Body of pancreas (tissue), 4 donors: Measurements from ENCODE around the gene NREP. TPM values are rescaled to one million over a fixed set of nuclear protein-coding genes. Genes with fewer than 3 reads are reported as not detected.

ENCODE experiments used
- ATAC-seq: fragments of 150-250 bp; one replicate; pipeline ENCODE4 v1.9.1; 2016
- DNase-seq, 4 donors: peaks; one replicate each; pipeline ENCODE4 v3.0.0-alpha.2; 2019
- H3K27ac ChIP-seq, 4 donors: fragments of 200-600 bp; sonication (generic); 1 replicate in 3 of 4; 2 replicates in 1 of 4; pipeline versions ENCODE4 v1.5.1 to v1.6.1; 2016 to 2019; ENCODE audit warnings: mild to moderate bottlenecking in 1 of 4, mixed read lengths in 1 of 4, moderate library complexity in 1 of 4
- H3K27me3 ChIP-seq, 2 donors: fragments of 200-600 bp; sonication (generic); one replicate each; pipeline ENCODE4 v1.6.0; 2016; ENCODE audit warnings: mild to moderate bottlenecking in 1 of 2
- H3K36me3 ChIP-seq, 2 donors: fragments of 200-600 bp; sonication (generic); replicated peaks in 1 of 2; 2 replicates each; pipeline ENCODE4 v1.5.1; 2016; ENCODE audit warnings: low read depth in 2 of 2; ENCODE audit not compliant: insufficient read depth in 1 of 2
- H3K4me1 ChIP-seq: fragments of 200-600 bp; sonication (generic); one replicate; pipeline ENCODE4 v1.6.0; 2016
- H3K4me3 ChIP-seq, 2 donors: fragments of 200-600 bp; sonication (generic); 1 replicate in 1 of 2; 2 replicates in 1 of 2; pipeline ENCODE4 v1.5.1; 2016 to 2019
- H3K9me3 ChIP-seq, 3 donors: fragments of 200-600 bp; sonication (generic); 1 replicate in 2 of 3; 2 replicates in 1 of 3; pipeline ENCODE4 v1.5.1; 2016
- CTCF ChIP-seq, 7 experiments: fragments of 450-650 bp in 4 of 7; fragments of 200-600 bp in 3 of 7; sonication (generic) in 3 of 7; IDR thresholded peaks; one replicate each; pipeline ENCODE4 v1.5.1; 2016 to 2019; ENCODE audit warnings: antibody characterized with exemption in 7 of 7
- POLR2A ChIP-seq, 3 donors: fragments of 450-650 bp; IDR thresholded peaks; one replicate each; pipeline ENCODE4 v1.6.1; 2016; ENCODE audit warnings: antibody characterized with exemption in 3 of 3, mild to moderate bottlenecking in 2 of 3
- WGBS, 2 donors: methylation state at CpG; one replicate each; pipeline ENCODE4 v1.1.5; 2017; 5-methylcytosine and 5-hydroxymethylcytosine counted together
- intact Hi-C: fragments of 100-400 bp; cut with DNase I; formaldehyde crosslinking; loops from one replicate; pipeline ENCODE4 v1.15.1; 2023
- total RNA-seq, 2 donors: library from RNA; depleted of rRNA; stranded (reverse); fragments of >200 nt; gene quantifications; one replicate each; pipeline ENCODE4 v1.1.0, GENCODE V29; 2016

Gene NREP
- total RNA-seq, 2 donors from 2014 or later: 4.4 to 5.3 TPM

DNA sequence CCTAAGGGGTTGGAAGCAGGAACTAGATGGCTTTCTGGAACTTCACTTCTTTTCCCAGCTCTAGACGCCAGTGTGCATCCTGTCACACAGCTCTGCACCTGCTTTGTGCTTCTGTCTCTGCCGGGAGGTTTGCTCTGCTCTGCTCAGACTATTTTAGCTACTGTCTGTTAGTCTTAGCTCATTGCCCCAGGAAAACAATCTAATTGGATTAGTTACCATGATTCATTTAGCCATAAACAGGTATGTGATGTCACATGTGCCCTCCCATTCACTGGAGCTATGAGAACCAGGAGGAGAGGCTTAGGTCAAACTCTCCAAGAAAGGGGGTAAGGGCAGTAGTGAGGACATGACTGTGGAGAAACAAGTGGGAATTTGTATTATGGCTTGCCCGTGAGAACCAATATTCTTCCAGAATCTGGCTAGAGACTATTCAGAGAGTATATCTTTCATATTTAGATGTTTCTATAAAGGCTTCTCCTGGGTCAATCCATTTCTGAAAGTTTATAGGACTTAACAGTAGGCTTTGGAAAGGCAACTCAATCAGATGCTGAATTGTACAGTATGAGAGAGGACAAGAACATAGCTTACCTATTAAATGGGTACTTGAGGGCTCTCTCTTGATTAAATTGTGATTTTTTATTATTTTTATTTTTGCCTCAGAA is 22.4 kb upstream of the NREP start:
- ATAC-seq: no peak
- Histone ChIP-seq H3K9me3 (no peaks in the 10 kb centered on the region), H3K27ac (no peak overlapping the region), H3K4me1 (no peaks in the 10 kb centered on the region), H3K27me3 (no peaks in the 10 kb centered on the region), H3K4me3 (no peak overlapping the region), H3K36me3 (no peaks in the 10 kb centered on the region)
- WGBS, 2 donors: 72 to 83% methylated on average over 3 of the region's 3 CpGs
- TF ChIP-seq POLR2A (IDR thresholded peaks at IDR 0.05): no peak
- intact Hi-C loops: no loop called here
- no peak for DNase-seq

DNA sequence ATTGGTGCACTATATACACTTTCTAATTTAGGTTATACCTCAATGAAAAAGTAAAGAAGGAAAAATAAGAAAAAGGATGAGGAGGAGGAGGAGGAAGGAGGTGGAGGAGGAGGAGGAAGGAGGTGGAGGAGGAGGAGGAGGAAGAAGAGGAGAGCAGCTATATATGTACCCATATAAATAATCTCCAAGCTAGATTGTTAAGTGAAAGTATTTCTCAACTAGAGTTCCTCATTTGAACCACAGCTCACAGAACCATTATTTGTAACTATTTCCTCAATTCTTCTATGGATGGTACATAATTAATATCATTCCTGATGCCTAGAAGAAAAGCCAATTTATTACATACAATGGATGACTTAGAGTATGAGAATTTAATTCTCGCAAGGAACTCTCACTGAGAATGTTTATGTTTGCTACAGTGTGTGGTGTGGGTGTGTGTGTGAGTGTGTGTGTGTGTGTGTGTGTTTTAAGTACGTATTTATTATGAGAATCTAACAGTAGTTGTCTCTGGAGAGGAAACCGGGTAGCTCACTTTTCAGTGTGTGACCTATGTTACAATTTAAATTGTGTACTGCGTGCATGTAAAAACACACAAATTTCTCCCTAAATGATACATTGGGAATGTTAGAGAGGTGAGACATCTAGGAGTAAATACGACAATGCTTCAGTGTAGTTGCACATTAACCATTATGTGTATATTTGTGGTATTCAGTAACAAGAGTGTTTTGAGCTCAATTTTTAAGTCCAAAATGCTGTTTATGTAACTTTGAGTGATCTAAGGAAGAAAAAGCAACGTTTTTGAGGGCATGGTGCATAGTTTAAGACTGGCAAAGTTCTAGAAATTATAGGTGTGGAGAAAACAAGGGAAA is 20.2 kb upstream of the NREP start:
- 59 to 62% methylated on average over 6 of the region's 6 CpGs for WGBS, 2 donors
- Histone ChIP-seq H3K4me3 (no peak overlapping the region), H3K36me3 (no peaks in the 10 kb centered on the region), H3K9me3 (no peaks in the 10 kb centered on the region), H3K27ac (no peak overlapping the region), H3K27me3 (no peaks in the 10 kb centered on the region), H3K4me1 (no peaks in the 10 kb centered on the region)
- DNase-seq (no peak), ATAC-seq (no peak)
- intact Hi-C loops: no loop called here
- no peak for TF ChIP-seq POLR2A (IDR thresholded peaks at IDR 0.05)
- no peak for TF ChIP-seq CTCF (IDR thresholded peaks at IDR 0.05)

DNA sequence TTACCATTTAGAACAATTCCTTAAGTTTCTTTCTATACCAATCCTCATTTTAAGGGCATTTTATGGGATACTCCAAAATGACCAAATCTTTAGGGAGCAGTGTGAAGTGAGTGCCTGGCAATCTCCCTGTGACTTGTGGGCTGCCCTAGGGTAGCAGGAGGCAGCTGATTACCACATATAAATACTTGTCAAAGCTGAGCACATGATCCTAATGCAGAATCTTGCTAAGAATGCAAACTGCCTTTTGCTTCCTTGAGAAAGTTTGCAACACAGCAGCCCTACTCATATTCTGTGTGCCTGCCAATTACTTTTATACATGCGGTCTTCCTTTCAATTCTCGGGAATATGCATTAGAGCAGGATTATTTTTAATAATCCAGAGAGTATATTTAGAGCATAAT is 18.2 kb upstream of the NREP start:
- WGBS, 2 donors: 82 to 92% methylated on average over 2 of the region's 2 CpGs
- H3K36me3 ChIP-seq: no peaks in the 10 kb centered on the region
- no peaks in the 10 kb centered on the region for H3K4me1 ChIP-seq
- H3K9me3 ChIP-seq: no peaks in the 10 kb centered on the region
- TF ChIP-seq POLR2A (IDR thresholded peaks at IDR 0.05): no peak
- TF ChIP-seq CTCF (IDR thresholded peaks at IDR 0.05): no peak
- intact Hi-C loops: no loop called here
- H3K27ac ChIP-seq: no peak overlapping the region
- DNase-seq: no peak
- no peak for ATAC-seq
- no peaks in the 10 kb centered on the region for H3K27me3 ChIP-seq
- no peak overlapping the region for H3K4me3 ChIP-seq

GRCh38 chr5:111774525-111774924 is 17.5 kb upstream of the NREP start:
- Histone ChIP-seq H3K4me1 (no peaks in the 10 kb centered on the region), H3K27me3 (no peaks in the 10 kb centered on the region), H3K27ac (no peak overlapping the region), H3K36me3 (no peaks in the 10 kb centered on the region), H3K4me3 (no peak overlapping the region), H3K9me3 (no peaks in the 10 kb centered on the region)
- TF ChIP-seq POLR2A (IDR thresholded peaks at IDR 0.05) (no peak), CTCF (IDR thresholded peaks at IDR 0.05) (no peak)
- peak in 2 of 4 donors; percentile 17 to 25 for DNase-seq
- ATAC-seq: no peak
- WGBS, 2 donors: 20 to 26% methylated on average over 4 of the region's 4 CpGs
- intact Hi-C loops: no loop called here

DNA sequence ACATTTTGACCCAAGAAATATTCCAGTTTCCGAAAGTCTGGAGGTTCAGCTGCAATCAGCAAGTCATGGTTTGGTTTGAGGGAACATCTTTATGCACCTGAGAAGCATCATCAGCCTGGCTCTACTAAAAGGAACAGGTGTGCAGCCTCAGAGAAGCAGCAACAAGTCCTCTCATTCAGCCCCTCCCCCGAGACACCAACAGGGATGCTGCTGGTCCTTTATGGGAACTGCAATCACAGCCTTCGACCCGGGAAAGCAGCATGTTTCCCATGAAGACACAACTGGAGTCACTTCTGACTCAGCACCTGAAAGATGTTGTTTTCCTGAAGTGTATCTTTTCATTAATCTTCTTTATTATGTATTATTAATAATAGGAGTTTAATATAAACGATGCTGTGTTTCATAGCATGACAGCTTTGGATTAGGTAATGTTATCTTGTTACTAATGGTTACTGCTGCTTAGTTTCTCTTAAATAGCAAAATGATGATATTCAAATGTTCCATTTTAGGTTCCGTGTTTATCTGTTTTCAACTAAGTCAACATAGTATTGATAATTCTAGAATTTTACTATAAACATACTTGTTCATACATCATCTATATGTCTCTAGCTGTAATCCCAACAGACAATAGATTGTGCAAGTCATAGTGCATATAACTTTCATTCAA is 15.6 kb upstream of the NREP start:
- WGBS, 2 donors: 48 to 60% methylated on average over 6 of the region's 6 CpGs

More for the DNA sequence above, 15.6 kb upstream of the NREP start:
- no peak for DNase-seq
- Histone ChIP-seq H3K27ac (no peak overlapping the region), H3K27me3 (no peaks in the 10 kb centered on the region), H3K4me1 (no peaks in the 10 kb centered on the region), H3K36me3 (no peaks in the 10 kb centered on the region), H3K4me3 (no peak overlapping the region), H3K9me3 (no peaks in the 10 kb centered on the region)
- ATAC-seq: no peak
- intact Hi-C loops: no loop called here
- TF ChIP-seq CTCF (IDR thresholded peaks at IDR 0.05): no peak
- no peak for TF ChIP-seq POLR2A (IDR thresholded peaks at IDR 0.05)
